GM12874 (cell line): ENCODE results near the gene UBAC2.

Experiments used
- TF ChIP-seq, protein P1 (sequence below): IDR thresholded peaks from 2 replicates; pipeline ENCODE4 v1.5.1; 2011; ENCODE audit warnings: low read depth, mild to moderate bottlenecking, control low read depth, low read length, moderate library complexity; ENCODE audit not compliant: insufficient read depth

UBAC2 gene

DNA sequence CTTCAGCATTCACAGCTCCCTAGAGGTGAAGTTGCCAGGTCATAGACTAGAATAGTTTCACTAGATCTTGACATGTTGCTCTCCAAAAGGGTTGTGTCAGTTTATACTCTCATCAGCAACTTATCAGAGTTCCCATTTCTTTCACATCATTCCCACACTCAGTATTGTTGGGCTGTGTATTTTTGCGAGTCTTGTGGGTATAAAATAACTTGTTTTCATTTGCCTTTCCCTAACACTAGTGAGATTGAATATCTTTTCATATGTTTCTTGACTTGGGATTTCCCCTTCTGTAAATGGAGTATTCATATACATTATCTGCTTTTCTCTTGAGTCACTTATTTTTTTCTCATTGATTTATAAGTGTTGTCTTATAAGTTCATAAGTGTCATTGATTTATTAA lies 161.7 kb downstream of the UBAC2 start:
- TF ChIP-seq, protein P1, sequence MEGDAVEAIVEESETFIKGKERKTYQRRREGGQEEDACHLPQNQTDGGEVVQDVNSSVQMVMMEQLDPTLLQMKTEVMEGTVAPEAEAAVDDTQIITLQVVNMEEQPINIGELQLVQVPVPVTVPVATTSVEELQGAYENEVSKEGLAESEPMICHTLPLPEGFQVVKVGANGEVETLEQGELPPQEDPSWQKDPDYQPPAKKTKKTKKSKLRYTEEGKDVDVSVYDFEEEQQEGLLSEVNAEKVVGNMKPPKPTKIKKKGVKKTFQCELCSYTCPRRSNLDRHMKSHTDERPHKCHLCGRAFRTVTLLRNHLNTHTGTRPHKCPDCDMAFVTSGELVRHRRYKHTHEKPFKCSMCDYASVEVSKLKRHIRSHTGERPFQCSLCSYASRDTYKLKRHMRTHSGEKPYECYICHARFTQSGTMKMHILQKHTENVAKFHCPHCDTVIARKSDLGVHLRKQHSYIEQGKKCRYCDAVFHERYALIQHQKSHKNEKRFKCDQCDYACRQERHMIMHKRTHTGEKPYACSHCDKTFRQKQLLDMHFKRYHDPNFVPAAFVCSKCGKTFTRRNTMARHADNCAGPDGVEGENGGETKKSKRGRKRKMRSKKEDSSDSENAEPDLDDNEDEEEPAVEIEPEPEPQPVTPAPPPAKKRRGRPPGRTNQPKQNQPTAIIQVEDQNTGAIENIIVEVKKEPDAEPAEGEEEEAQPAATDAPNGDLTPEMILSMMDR: no peak

DNA sequence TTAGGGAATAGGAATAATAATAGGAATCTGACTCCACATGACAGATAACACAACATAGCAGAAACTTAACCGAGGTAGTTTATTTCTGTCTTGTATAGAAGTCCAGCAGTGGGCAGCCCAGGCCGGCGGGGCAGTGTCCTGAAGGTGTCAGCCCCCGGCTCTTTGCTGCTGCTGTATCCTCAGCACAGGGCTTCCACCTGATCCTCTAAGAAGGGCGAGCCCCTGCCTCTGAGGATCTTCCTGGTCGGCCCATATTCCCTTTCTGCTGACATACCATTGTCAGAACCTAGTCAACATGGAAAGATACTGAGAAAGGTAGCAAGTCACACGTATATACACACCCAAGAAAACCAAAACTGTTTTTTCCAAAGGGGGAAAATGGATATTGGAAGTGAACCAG lies 162.7 kb downstream of the UBAC2 start:
- TF ChIP-seq, protein P1: no peak

DNA sequence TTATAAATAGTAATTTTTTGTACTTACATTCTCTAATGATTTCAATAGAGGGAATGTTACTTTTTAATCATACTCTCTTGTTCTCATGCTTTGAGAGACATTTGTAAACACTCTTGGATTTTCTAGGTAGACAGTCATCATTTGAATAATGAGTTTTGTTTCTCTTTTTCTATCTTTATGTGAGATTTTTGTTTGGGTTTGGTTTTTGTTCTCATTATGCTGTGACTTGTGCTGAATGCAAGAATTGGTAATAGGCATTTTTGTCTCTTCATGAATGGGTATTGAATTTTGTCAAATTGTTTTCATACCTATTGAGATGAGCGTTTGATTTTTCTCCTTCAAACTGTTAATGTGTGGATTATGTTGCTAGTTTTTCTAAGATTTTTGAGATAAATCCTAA lies 163.3 kb downstream of the UBAC2 start:
- TF ChIP-seq, protein P1: no peak

DNA sequence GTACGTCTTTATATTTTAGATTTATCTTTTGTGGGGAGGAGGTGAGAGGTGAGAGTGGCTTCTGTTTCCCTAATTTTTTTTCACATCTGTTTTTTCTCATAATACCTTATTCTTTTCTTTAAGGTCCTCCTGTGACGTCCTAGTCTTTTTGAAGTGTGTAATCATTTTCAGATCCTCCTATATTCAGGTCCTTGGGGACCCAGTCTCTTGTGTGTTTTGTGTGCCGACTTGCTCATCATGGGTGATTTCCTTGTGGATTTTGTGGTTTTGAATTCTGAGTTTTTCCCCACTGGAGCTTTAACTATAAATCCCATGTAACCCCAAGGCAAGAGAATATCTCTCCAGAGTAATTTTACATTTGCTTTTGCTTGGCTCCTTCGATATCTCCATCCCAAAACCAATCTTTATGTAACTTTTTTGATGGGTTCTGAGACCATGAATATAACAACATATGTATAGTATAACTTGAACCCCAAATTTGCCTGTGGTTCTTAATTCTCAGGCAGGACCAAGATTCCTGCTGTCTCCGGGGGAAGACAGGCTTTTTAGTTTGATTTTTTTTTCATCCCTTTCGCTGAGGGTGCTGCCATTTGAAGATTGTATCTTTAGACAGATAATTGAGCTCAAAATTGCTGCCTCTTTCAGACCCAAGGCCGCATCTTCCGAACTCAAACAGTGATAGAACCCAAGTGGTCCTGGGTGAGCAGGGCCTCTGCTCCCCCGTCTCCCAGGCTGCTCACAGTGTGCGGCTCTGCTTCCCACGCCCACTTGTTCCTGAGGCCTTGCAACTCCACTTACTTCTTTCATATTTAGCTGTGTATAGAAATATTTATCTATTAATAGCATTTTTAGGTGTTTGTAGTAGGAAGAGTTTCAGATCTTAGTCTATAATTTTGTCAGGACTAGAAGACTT lies 165.7 kb downstream of the UBAC2 start:
- TF ChIP-seq, protein P1: no peak

DNA sequence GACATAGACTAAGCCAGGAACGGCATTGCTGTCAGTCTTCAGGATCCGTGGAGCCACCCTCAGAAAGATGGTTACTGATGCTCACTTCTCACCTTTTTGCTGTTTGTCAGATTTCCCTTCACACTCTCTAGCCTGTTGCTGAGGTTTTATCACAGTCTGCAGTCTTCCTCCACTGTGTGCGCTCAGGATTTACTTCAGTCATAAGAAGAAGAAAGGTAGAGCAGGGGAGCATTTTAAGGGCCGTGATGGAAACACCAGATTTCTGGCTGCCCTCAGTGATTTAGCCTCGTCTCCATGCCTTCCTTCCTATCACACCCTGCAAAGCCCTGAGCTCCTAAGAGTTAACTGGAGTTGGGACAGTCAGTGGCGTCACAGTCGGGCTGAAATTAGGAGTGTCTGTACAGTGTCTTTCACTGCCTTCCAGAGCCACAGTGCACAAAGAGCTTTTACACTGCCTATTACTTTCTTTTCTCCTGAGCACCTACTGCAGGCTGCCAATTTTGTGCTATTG lies 166.5 kb downstream of the UBAC2 start:
- TF ChIP-seq, protein P1: no peak

DNA sequence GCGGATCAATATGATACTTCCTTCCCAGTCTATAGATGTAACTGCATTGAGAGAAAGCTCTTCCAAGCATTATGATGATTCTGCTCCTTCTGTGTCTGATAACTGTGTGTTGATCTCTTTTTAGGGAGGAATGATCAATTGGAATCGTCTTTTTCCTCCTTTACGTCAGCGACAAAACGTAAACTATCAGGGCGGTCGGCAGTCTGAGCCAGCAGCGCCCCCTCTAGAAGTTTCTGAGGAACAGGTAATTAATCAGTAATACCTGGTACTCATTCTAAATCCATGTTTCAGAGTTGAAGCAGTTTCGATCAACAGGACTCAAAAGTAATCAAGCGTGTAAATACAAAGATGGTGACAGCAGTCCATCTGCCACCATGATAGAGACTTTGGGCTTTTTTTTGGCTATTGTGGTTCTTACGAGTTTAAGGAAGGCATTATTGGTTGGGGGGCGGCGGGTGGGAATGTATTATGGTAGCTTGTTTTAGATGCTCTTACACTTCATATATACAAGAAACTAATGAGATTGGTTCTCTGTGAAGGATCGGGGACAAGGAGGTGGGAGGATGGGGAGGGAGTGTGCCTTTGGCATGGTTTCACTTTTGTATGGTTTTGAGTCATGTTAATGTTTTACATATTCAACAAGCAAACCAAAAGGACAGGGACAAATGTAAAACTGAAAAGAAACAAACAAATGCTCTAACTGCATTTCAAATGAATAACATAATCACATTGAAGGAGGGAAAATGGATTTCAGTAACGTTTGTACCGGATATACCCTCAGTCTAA lies 167.2 kb downstream of the UBAC2 start:
- TF ChIP-seq, protein P1: 0 out of 2 replicates have a peak, but pooled peaks have one; percentile 6
